Measurements from ENCODE around the gene MET. TPM values are rescaled to one million over a fixed set of nuclear protein-coding genes. Genes with fewer than 3 reads are reported as not detected.

Gene MET
- total RNA-seq, 4 donors from 2014 or later, result 15.9 to 36.8 (median 28.7) TPM

DNA sequence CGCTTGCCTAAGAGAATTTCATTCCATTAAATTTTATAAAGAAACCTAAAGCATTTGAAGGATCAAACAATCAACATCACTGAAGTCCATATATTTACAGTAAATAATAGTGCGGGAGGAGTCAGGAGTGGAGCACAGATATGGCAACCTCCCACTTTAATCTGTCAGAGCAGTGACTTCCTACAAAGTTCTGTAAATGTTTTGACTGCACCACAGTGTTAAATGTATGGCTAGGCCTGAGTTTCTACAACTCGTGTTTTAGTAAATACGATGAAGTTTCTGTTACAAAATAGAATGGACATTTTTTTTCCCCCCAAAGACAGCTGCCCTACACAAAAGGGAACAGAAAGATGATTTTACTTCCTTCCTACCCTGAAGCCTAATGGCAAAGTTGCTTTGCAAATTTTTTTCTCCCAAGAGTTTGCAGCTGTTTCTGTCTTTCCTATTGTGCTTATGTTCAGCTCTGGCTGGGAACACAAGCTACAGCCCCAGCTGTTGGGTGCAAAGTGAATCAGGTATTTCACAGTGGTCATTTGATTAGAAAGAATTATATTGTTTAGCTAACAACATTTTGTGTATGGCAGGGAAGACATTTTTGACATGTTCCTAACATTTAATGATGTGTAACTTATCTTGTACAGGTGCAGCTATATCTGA, 62.1 kb downstream of the MET start:
- no peaks in the 10 kb centered on the region for H3K27me3 ChIP-seq
- in situ Hi-C loops (cut with MboI; ENCODE audit: low sequenced_read_pairs in 4 of 4), result no loop called here
- intact Hi-C loops (cut with DNase I; ENCODE audit: low total_unique reads), result loop anchor here (5.0 kb wide), 1 partner anchor 73 kb away; no protein-coding TSS in a partner anchor
- H3K4me1 ChIP-seq, result peaks cover 48 to 50% of the 10 kb centered on the region in 2 donors
- no peaks in the 10 kb centered on the region for H3K9me3 ChIP-seq
- DNase-seq, result no peak
- H3K4me3 ChIP-seq, result no peak overlapping the region
- peak; percentile 46 to 60 for ATAC-seq
- no peak for TF ChIP-seq POLR2A (IDR thresholded peaks at IDR 0.05)
- TF ChIP-seq, protein P1, sequence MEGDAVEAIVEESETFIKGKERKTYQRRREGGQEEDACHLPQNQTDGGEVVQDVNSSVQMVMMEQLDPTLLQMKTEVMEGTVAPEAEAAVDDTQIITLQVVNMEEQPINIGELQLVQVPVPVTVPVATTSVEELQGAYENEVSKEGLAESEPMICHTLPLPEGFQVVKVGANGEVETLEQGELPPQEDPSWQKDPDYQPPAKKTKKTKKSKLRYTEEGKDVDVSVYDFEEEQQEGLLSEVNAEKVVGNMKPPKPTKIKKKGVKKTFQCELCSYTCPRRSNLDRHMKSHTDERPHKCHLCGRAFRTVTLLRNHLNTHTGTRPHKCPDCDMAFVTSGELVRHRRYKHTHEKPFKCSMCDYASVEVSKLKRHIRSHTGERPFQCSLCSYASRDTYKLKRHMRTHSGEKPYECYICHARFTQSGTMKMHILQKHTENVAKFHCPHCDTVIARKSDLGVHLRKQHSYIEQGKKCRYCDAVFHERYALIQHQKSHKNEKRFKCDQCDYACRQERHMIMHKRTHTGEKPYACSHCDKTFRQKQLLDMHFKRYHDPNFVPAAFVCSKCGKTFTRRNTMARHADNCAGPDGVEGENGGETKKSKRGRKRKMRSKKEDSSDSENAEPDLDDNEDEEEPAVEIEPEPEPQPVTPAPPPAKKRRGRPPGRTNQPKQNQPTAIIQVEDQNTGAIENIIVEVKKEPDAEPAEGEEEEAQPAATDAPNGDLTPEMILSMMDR (IDR thresholded peaks at IDR 0.05 in 4 of 5, conservative IDR thresholded peaks at IDR 0.05 in 1 of 5), result no peak
- peak overlapping the region in 3 of 4 donors; percentile 23 to 53 (median 25) for H3K27ac ChIP-seq
- no peaks in the 10 kb centered on the region for H3K36me3 ChIP-seq

DNA sequence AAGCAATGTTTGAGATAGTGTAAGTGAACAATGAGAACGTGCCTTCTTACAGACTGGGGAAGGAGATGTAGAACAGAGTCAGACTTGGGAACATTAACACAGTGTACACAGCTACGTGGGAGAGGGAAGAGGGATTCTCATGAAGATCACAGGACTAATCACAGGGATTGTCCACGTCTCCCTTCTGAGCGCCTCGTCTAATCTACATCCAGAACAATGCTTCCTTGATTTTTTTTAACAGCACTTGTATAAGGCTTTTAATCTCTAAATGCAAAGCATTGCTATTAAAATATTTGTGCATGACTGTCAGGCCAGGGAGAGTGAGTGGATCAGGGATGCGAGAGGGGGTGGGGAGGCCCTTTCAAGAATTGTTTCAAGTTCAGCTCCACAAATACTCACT, 62.7 kb downstream of the MET start:
- peaks cover 48% of the 10 kb centered on the region in 2 donors for H3K4me1 ChIP-seq
- intact Hi-C loops (cut with DNase I; ENCODE audit: low total_unique reads), result loop anchor here (5.0 kb wide), 1 partner anchor 73 kb away; no protein-coding TSS in a partner anchor

DNA sequence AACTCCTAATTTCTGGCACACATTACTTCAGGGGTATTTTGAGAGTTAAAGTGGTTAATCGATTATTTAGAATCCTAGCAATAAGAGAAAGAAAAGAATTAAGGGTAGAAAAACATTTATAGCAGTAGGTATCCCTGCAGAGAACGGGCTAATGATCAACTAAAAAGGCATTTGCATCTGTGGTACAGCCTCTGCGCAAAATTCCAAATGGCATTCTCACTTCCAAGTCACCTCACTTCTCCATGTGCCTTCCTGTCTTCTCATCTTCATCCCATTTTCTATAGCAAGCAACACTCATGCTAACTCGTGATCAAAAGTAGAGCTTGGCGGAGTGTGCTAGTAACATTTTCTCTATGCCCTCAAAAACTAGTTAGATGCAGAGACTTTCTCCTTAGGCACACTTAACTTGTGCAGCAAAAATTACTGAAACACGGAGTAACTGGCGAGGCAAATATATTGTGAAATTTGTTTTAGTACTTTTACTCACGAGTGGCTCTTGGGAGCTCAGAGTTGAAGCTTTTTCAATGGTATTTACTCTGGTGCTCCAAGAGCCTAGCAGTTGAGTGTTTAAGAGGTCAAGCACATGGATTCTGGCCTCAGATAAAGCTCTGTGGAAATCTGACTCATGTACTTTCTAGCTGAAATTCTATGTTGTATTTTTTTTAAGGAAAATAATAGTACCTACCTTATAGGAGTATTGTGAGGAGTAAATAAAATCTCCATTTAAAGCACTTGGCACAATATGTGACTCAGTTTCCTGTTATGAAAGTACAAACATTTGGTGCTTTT, 65.1 kb downstream of the MET start:
- in situ Hi-C loops (cut with MboI; ENCODE audit: low sequenced_read_pairs in 4 of 4), result no loop called here
- peak overlapping the region in 2 of 4 donors; percentile 3 to 9 for H3K27ac ChIP-seq
- TF ChIP-seq POLR2A (IDR thresholded peaks at IDR 0.05), result no peak
- TF ChIP-seq, protein P1 (IDR thresholded peaks at IDR 0.05 in 4 of 5, conservative IDR thresholded peaks at IDR 0.05 in 1 of 5), result no peak

More for the DNA sequence above, 62.7 kb downstream of the MET start:
- no peak for TF ChIP-seq POLR2A (IDR thresholded peaks at IDR 0.05)
- TF ChIP-seq, protein P1 (IDR thresholded peaks at IDR 0.05 in 4 of 5, conservative IDR thresholded peaks at IDR 0.05 in 1 of 5), result no peak
- Histone ChIP-seq H3K4me3 (no peak overlapping the region), H3K27me3 (no peaks in the 10 kb centered on the region), H3K27ac (peak overlapping the region in 2 of 4 donors; percentile 25 to 53), H3K9me3 (no peaks in the 10 kb centered on the region), H3K36me3 (no peaks in the 10 kb centered on the region)
- in situ Hi-C loops (cut with MboI; ENCODE audit: low sequenced_read_pairs in 4 of 4), result no loop called here
- ATAC-seq (no peak), DNase-seq (no peak)

DNA sequence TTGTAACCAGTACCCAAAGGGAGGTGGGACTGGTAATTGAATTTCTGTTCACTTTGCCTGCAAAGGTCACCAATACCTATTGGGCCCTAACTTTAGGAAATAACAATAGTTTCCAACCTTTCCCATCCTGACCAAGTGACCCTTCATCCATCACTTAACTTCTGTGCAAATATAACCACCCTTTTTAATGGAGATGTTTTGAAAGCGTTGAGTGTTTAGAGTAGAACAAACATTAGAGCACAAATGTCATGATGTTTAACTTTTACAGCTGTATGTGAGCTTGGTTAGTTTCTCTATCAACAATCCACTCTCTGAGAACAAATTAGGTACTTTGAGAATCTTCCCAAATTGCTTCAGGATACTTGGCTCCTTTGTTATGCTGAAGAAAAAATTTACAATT, 66.4 kb downstream of the MET start:
- intact Hi-C loops (cut with DNase I; ENCODE audit: low total_unique reads), result no loop called here
- no peak overlapping the region for H3K27ac ChIP-seq
- no peak for TF ChIP-seq POLR2A (IDR thresholded peaks at IDR 0.05)
- TF ChIP-seq, protein P1 (IDR thresholded peaks at IDR 0.05 in 4 of 5, conservative IDR thresholded peaks at IDR 0.05 in 1 of 5), result no peak
- H3K27me3 ChIP-seq, result no peaks in the 10 kb centered on the region
- no peaks in the 10 kb centered on the region for H3K9me3 ChIP-seq
- peaks cover 0 to 14% of the 10 kb centered on the region in 2 donors for H3K36me3 ChIP-seq
- H3K4me3 ChIP-seq, result no peak overlapping the region
- ATAC-seq, result no peak
- DNase-seq, result no peak
- in situ Hi-C loops (cut with MboI; ENCODE audit: low sequenced_read_pairs in 4 of 4), result no loop called here
- H3K4me1 ChIP-seq, result peaks cover 15 to 26% of the 10 kb centered on the region in 2 donors

More for the DNA sequence above, 65.1 kb downstream of the MET start:
- H3K36me3 ChIP-seq, result peaks cover 0 to 14% of the 10 kb centered on the region in 2 donors
- no peak overlapping the region for H3K4me3 ChIP-seq
- peaks cover 25 to 33% of the 10 kb centered on the region in 2 donors for H3K4me1 ChIP-seq
- intact Hi-C loops (cut with DNase I; ENCODE audit: low total_unique reads), result no loop called here
- DNase-seq (no peak), ATAC-seq (peak; percentile 49 to 64)
- H3K27me3 ChIP-seq, result no peaks in the 10 kb centered on the region
- no peaks in the 10 kb centered on the region for H3K9me3 ChIP-seq

Data from gastrocnemius medialis (tissue), 4 donors.